ENCODE results near the gene FHOD3.

The FHOD3 gene

GRCh38 chr18:36595046-36595817 lies 297.7 kb downstream of the FHOD3 start:
- DNase-seq (ENCODE audit: low read depth), result no peak

- DNase-seq (ENCODE audit: low read depth), result no peak
Measured at GRCh38 chr18:36595818-36596215, 298.3 kb downstream of the FHOD3 start.

GRCh38 chr18:36597636-36598035 lies 300.1 kb downstream of the FHOD3 start:
- no peak for DNase-seq (ENCODE audit: low read depth)

DNA sequence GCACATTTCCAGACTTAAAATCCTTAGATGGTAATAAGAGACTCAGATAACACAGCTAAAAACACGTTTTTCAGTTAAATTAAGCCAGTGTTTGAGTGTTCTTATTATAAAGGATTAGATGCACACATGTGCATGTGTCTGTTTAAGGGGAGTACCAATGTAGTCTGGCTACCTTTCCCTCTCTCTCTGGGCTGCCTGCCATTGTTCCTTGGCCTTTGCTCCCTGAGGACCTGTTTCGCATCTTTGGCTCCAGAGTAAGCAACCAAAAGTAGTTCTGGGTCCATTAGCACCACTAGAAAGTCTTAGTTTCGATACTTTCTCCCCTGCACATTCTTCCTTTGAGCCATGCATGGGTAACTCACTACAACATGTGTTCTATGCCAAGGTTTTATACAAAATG lies 303.0 kb downstream of the FHOD3 start:
- DNase-seq (ENCODE audit: low read depth), result no peak

GRCh38 chr18:36601316-36601715 lies 303.8 kb downstream of the FHOD3 start:
- DNase-seq (ENCODE audit: low read depth), result no peak

GRCh38 chr18:36602071-36602470 lies 304.6 kb downstream of the FHOD3 start:
- DNase-seq (ENCODE audit: low read depth), result no peak

DNA sequence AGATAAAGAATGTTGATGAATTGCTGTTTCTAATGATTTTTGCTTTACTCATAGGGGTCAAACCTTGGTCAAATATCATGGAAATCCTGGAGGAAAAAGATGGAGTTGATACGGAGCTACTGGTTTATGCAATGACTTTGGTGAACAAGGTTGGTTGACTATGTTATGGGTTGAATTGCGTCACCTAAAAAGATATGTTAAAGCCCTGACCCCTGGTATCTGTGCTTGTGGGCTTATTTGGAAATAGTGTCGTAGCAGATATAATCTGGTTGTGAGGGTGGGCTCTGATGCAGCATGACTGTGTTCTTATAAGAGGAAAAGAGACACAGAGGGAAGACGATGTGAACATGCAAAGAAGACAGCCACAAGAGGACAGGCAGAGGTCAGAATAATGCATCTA lies 305.1 kb downstream of the FHOD3 start:
- no peak for DNase-seq (ENCODE audit: low read depth)

DNA sequence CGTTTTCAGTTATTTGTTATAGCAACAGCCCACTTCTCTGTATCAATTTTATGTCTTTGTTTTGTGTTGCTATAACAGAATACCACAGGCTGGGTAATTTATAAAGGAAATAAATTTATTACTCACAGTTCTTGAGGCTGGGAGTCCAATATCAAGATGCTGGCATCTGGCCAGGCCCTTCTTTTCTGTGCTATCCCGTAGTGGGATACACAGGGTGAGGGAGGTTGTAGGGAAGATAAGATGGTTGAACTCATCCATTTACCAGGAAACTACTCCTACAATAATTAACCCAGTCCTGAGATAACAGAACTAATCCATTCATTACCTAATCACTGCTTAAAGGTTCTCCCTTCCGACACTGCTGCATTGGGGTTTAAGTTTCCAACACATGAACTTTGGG lies 310.6 kb downstream of the FHOD3 start:
- no peak for DNase-seq (ENCODE audit: low read depth)

DNA sequence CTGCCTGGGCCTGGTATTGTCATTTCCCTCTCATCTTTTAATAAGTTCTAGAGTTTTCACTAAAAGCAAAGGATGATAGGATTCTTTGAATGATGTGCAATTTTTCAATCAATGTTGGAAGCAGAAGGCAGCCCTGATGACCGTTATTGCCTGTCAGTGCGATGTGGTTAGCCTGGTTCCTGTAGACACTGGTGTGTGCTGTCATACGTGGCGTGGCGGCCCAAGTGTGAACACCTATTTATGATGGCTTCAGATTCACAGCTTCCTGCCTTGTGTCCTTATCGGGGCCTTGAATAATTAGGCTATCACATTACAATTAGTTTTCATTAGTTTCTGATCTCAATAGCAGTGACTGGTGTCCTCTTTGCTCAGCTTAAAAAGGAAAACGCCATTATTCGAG lies 312.7 kb downstream of the FHOD3 start:
- DNase-seq (ENCODE audit: low read depth), result no peak

GRCh38 chr18:36610661-36611060 lies 313.1 kb downstream of the FHOD3 start:
- DNase-seq (ENCODE audit: low read depth), result no peak

DNA sequence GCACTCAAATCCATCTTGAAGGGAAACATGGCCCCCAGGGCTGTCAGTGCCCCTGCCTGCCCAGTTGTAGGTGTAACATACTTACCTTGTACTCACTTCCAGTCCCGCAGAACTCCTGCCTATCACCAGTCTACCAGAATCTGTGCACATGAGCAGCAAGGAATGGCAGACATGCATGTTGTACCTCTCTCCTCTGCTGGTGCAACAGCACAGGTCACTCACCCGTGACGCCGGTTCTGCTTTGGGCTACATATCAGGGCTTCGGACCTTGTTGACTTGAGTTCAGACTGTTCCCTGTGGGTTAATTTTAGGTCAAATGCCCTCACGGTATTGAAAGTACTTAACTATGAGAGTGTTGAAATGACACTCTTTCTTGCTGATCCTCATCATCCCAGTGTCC lies 315.6 kb downstream of the FHOD3 start:
- DNase-seq (ENCODE audit: low read depth), result no peak

DNA sequence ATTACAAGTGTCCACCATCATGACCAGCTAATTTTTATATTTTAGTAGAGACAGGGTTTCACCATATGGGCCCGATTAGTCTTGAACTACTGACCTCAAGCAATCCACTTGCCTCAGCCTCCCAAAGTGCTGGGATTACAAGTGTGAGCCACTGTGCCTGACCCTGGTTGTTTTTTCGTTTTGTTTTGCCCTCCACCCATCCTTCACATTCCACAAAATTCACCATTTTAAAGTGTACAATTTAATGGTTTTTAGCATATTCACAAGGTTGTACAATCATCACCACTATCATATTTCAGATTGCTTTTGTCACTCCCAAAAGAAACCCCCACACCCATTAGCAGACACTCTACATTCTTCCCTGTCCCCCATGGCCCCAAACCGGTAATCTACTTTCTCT lies 316.3 kb downstream of the FHOD3 start:
- no peak for DNase-seq (ENCODE audit: low read depth)

DNA sequence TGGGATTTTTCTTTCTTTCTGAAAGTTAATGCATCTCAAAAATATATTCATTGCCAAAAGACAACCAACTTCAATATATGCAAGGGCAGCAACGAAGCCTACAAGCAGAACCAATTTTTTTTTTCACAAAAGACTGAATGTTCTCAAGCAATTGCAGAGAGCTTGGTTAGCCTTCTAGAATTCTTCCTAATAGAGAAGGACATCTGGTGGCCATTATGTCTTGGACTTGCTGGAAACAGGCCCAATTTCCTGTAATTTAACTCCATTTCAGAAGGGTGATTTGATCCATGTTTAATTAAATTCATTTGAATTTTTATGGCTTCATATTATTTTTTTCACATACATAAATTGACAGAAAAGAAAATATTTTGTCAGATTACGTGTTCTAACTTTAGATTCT lies 323.3 kb downstream of the FHOD3 start:
- no peak for DNase-seq (ENCODE audit: low read depth)

- DNase-seq (ENCODE audit: low read depth), result no peak
Measured at GRCh38 chr18:36622610-36623009, 325.1 kb downstream of the FHOD3 start.

DNA sequence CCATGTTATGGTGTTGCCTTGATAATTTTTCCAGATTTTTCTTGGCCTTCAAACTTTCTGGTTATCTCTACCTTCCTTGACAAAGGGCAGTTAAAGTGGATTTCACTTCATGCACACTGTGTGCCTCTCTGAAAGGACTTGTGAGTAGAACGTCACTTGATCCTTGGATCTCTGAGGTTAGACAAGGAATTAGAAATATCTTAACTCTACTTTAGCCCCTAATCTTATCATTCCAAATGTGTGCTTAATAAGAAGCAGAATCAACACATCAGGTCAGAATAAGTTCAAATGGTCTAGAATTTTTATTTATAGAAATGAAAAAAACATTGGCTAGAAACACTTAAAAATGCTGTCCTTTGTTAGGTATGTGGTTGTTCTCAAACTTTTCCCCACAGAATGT lies 325.6 kb downstream of the FHOD3 start:
- no peak for DNase-seq (ENCODE audit: low read depth)

- DNase-seq (ENCODE audit: low read depth), result no peak
Measured at GRCh38 chr18:36623681-36624190, 326.2 kb downstream of the FHOD3 start.

- no peak for DNase-seq (ENCODE audit: low read depth)
Measured at GRCh38 chr18:36624451-36625167, 327.1 kb downstream of the FHOD3 start.

DNA sequence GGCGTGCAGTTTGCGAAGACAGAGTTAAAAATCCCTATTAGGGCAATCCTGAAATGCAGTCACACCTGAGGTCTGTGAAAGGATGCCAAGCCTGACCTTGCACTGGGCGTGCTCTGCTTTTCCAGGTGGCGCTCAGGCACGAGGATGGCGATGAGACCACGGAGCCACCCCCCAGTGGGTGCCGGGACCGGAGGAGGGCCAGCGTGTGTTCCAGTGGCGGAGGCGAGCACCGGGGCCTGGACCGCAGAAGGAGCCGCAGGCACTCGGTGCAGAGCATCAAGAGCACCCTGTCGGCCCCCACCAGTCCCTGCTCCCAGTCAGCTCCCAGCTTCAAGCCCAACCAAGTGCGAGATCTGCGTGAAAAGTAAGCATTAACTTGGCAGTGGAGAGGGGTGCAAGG lies 327.9 kb downstream of the FHOD3 start:
- no peak for DNase-seq (ENCODE audit: low read depth)

DNA sequence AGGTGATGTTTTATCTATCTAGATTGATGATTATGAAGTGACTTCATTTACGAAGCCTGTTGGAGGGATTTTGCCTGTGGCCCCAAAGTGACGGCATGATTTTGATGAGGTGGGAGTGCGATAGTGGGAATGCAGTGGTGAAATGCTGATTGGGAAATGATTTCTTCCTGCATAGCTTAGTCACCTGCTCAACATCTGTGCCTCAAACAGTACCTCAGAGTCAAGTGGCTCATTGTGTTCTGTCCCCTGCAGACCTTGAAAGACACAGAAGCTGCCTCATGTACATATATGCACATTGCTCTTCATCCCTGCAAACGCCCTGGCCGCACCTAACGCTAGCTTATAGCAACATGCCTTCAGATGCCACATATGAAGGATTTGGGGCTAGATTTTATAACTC lies 330.1 kb downstream of the FHOD3 start:
- no peak for DNase-seq (ENCODE audit: low read depth)

- no peak for DNase-seq (ENCODE audit: low read depth)
Measured at GRCh38 chr18:36628435-36629137, 331.1 kb downstream of the FHOD3 start.

- no peak for DNase-seq (ENCODE audit: low read depth)
Measured at GRCh38 chr18:36629138-36629530, 331.6 kb downstream of the FHOD3 start.

- DNase-seq (ENCODE audit: low read depth), result no peak
Measured at GRCh38 chr18:36629836-36630235, 332.3 kb downstream of the FHOD3 start.

DNA sequence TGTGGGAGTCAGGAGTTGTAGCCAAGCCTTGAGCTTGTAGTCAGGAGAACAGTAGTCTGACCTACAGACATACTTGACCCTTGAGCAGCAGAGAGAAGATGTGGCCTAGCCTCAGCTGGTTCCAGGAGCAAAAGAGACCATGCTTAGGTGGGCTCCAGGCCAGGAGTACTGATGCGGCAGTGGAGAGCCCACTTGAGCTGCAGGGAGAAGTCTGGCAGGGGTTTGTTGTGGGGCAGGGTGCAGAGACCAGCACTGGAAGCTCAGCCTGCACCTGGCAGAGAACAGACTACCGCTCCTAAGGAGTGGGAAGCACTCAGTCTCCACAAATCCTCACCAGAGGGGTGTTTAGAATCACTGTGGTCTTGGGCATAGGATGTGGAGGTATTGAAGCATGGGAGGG lies 333.4 kb downstream of the FHOD3 start:
- no peak for DNase-seq (ENCODE audit: low read depth)
